ENCODE results near the gene PLEKHG7.

DNA sequence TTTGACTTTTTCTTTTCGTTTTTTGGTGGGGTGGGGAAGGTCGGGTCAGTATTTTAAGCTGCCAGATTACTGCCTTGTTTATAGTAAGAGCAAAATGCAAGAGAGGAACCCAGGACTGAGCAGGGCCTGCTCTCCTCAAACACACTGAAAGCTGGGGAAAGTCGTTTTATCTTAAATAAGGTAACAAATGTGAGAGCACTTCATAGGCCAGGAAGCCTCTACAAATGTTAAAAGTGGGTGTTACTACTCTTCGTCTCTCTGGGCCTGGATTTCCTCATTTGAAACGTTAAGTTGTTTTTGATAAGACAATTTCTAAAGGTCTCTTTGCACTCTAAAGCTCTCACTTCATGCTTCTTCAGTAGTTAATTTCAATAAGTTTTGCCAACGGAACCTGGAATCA, 33.8 kb downstream of the PLEKHG7 start:
- no peak for TF ChIP-seq CTCF (conservative IDR thresholded peaks at IDR 0.05; ENCODE audit: low read depth in 2 of 2)
- no peak for TF ChIP-seq NANOG (IDR thresholded peaks at IDR 0.05; ENCODE audit: borderline replicate concordance)
- TF ChIP-seq POLR2AphosphoS5 (IDR thresholded peaks at IDR 0.05; ENCODE audit: low read depth), result no peak
- no peak for TF ChIP-seq EZH2 (IDR thresholded peaks at IDR 0.05; ENCODE audit: low read depth, unreplicated experiment)
